Right lobe of liver (tissue), 4 donors: ENCODE measurements around the gene SLC6A18.

Source experiments
- POLR2A ChIP-seq: fragments of 450-650 bp; IDR thresholded peaks from one replicate; pipeline ENCODE4 v1.6.1; 2017; ENCODE audit warnings: antibody characterized with exemption, mild to moderate bottlenecking
- TF ChIP-seq, protein P1 (sequence below), 4 donors: fragments of 200-600 bp in 3 of 4; fragments of 450-650 bp in 1 of 4; IDR thresholded peaks; one replicate each; pipeline versions ENCODE4 v1.5.1 to v1.8.0; 2016 to 2022; ENCODE audit warnings: antibody characterized with exemption in 4 of 4, mild to moderate bottlenecking in 2 of 4
- donor health status: DM: no; HTN: no; CAD: no.
- donor health status: DM: no; HTN: no; CAD: no.
- donor health status: DM: no; HTN: yes; CAD: no.

DNA sequence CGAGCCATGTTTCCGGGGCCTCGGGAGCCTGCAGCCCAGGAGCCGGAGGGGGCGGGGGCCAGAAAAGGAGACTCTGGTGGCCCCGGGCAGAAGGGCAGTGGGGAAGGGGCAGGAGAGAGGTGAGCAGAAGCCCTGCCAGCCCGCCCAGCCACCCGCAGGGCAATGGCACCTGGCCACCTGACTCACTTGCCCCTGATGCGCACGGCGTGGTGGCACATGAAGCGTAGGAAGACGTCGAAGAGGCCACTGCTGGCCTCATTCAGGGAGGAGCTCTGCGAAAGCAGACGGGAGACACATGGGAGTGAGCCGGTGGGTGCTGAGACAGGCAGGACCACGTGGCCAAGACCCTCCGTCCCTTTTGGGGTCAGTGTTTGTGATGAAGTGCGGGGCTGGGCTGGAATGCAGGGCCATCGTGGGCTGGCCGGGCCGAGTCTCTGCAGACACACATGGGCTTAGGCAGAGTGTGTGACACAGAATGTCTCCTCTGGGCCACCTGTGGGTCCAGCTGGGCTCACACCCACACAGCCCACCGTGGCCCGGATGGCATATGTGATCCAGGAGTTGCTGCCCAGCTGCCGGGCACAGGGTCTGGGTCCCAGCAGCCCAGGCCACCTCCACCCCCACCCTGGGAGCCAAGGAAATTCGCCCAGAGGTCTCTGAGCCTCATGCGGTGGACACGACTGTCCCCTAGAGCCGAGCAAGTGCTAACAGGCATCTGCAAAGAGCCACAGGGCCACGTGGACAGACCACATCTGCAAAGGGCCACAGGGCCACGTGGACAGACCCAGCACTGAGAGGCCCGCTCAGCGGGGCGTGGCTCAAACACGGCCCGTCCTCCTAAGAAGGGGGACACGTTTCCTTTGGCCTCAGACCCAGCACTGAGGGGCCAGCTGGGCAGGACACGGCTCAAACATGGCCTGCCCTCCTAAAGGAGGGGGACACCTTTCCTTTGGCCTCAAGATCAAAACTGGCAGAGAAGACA lies 46.0 kb downstream of the SLC6A18 start:
- TF ChIP-seq, protein P1, sequence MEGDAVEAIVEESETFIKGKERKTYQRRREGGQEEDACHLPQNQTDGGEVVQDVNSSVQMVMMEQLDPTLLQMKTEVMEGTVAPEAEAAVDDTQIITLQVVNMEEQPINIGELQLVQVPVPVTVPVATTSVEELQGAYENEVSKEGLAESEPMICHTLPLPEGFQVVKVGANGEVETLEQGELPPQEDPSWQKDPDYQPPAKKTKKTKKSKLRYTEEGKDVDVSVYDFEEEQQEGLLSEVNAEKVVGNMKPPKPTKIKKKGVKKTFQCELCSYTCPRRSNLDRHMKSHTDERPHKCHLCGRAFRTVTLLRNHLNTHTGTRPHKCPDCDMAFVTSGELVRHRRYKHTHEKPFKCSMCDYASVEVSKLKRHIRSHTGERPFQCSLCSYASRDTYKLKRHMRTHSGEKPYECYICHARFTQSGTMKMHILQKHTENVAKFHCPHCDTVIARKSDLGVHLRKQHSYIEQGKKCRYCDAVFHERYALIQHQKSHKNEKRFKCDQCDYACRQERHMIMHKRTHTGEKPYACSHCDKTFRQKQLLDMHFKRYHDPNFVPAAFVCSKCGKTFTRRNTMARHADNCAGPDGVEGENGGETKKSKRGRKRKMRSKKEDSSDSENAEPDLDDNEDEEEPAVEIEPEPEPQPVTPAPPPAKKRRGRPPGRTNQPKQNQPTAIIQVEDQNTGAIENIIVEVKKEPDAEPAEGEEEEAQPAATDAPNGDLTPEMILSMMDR (IDR thresholded peaks at IDR 0.05): no peak
- TF ChIP-seq POLR2A: no peak
